ENCODE data around the gene ZNF700. TPM values are rescaled to one million over a fixed set of nuclear protein-coding genes. Genes with fewer than 3 reads are reported as not detected.

The ZNF700 gene
- total and polyA plus RNA-seq, 9 of the 15 experiments (the other 6 are each of a cell fraction or from before 2014, with no cell fraction given) = 10.3 to 24.7 (median 14.1) TPM

- in situ Hi-C loops (cut with MboI) (no loop called here), intact Hi-C loops (cut with micrococcal nuclease) (no loop called here)
- Histone ChIP-seq H3K9me1 (ENCODE audit: control insufficient read depth, insufficient read depth, low read length) (no peaks in the 10 kb centered on the region), H2AFZ (ENCODE audit: low read depth, low read length) (no peak overlapping the region), H3K27ac (ENCODE audit: extremely low read depth, low read depth, low read length) (no peak overlapping the region), H3K36me3 (ENCODE audit: control insufficient read depth, insufficient read depth, low read length) (no peaks in the 10 kb centered on the region), H3K4me2 (ENCODE audit: insufficient read depth, low read length) (no peak overlapping the region), H3K79me2 (ENCODE audit: control insufficient read depth, insufficient read depth, low read length) (no peaks in the 10 kb centered on the region), H4K20me1 (replicated peaks; ENCODE audit: control insufficient read depth, insufficient read depth, low read length) (no peaks in the 10 kb centered on the region), H3K4me3 (no peak overlapping the region), H3K9me3 (replicated peaks; ENCODE audit: control insufficient read depth, insufficient read depth, low read depth, low read length) (peaks cover 6% of the 10 kb centered on the region), H3K27me3 (ENCODE audit: control insufficient read depth in 2 of 2, insufficient read depth in 2 of 2, low read length in 2 of 2) (no peaks in the 10 kb centered on the region; a peak in 2 of 5 replicates), H3K4me1 (replicated peaks in 1 of 2; ENCODE audit: control insufficient read depth in 2 of 2, insufficient read depth in 2 of 2, low read length in 2 of 2) (peaks cover 4 to 5% of the 10 kb centered on the region in 2 experiments; a peak in 4 of 5 replicates), H3K9ac (ENCODE audit: insufficient read depth in 1 of 2, low read depth in 2 of 2, low read length in 2 of 2) (no peak overlapping the region)
- WGBS (ENCODE audit: insufficient coverage, low coverage, missing lambda C conversion rate) = 5% methylated on average over 2 of the region's 2 CpGs
- ChIA-PET CTCF (ENCODE audit: low intra/inter-chr PET ratio) (interaction anchor here (1.9 kb wide), 1 partner anchor 259 kb away, joined by 7 read pairs; no protein-coding TSS in a partner anchor), POLR2A (no interaction called here)
- no TSS peak for BruUV-seq (replicated peaks)
- no peak for FAIRE-seq
- no peak for DNase-seq (ENCODE audit: extremely low read depth in 1 of 4, low spot score in 3 of 4)
- no peak for ATAC-seq
- TF ChIP-seq ZFPM2 (CRISPR knock-in tag; IDR thresholded peaks at IDR 0.05) = no peak
- TF ChIP-seq SMC3 (conservative IDR thresholded peaks at IDR 0.05; ENCODE audit: insufficient read depth, low read depth, low read length) = no peak
- TF ChIP-seq FOXJ2 (tag; IDR thresholded peaks at IDR 0.05) = no peak
- no peak for TF ChIP-seq ZC3H4 (CRISPR knock-in tag; IDR thresholded peaks at IDR 0.05; ENCODE audit: borderline replicate concordance)
- TF ChIP-seq ADNP (tag; IDR thresholded peaks at IDR 0.05) = no peak
- TF ChIP-seq PHB (CRISPR knock-in tag; IDR thresholded peaks at IDR 0.05) = no peak
- TF ChIP-seq FOXP1 (CRISPR knock-in tag; IDR thresholded peaks at IDR 0.05) = no peak
- no peak for TF ChIP-seq CBX3 (IDR thresholded peaks at IDR 0.05; ENCODE audit: borderline replicate concordance in 1 of 2, low read length in 2 of 2)
- TF ChIP-seq, protein P1, sequence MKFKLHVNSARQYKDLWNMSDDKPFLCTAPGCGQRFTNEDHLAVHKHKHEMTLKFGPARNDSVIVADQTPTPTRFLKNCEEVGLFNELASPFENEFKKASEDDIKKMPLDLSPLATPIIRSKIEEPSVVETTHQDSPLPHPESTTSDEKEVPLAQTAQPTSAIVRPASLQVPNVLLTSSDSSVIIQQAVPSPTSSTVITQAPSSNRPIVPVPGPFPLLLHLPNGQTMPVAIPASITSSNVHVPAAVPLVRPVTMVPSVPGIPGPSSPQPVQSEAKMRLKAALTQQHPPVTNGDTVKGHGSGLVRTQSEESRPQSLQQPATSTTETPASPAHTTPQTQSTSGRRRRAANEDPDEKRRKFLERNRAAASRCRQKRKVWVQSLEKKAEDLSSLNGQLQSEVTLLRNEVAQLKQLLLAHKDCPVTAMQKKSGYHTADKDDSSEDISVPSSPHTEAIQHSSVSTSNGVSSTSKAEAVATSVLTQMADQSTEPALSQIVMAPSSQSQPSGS (CRISPR knock-in tag; IDR thresholded peaks at IDR 0.05) = no peak
- no peak for TF ChIP-seq ZBED1 (IDR thresholded peaks at IDR 0.05)
- TF ChIP-seq KAT7 (CRISPR knock-in tag; IDR thresholded peaks at IDR 0.05; ENCODE audit: borderline replicate concordance) = no peak
- no peak for TF ChIP-seq MYC (IDR thresholded peaks at IDR 0.05; ENCODE audit: low read depth, low read length)
- no peak for TF ChIP-seq MYC (CRISPR knock-in tag; IDR thresholded peaks at IDR 0.05; ENCODE audit: borderline replicate concordance, low read depth)
- TF ChIP-seq ZBTB40 (IDR thresholded peaks at IDR 0.05) = no peak
- TF ChIP-seq ZBTB40 (CRISPR knock-in tag; IDR thresholded peaks at IDR 0.05) = no peak
Measured at GRCh38 chr19:11882606-11883005, 42.3 kb upstream of the ZNF700 start.
